ENCODE measurements around the gene RFFL. TPM values are rescaled to one million over a fixed set of nuclear protein-coding genes. Genes with fewer than 3 reads are reported as not detected.

Gene RFFL
- total and polyA plus RNA-seq, 9 of the 15 experiments (the other 6 are each of a cell fraction or from before 2014, with no cell fraction given) = 3.4 to 18.1 (median 12.8) TPM

- TF ChIP-seq NKRF (IDR thresholded peaks at IDR 0.05; ENCODE audit: borderline replicate concordance) (peak; percentile 44; the same call in 1 of the 2 replicates), E2F3 (CRISPR knock-in tag; IDR thresholded peaks at IDR 0.05) (0 out of 2 replicates have a peak, but pooled peaks have one; percentile 39), MAZ (CRISPR knock-in tag; conservative IDR thresholded peaks at IDR 0.05 in 1 of 2, IDR thresholded peaks at IDR 0.05 in 1 of 2) (0 out of 4 replicates have a peak, but pooled peaks of 1 of the 2 experiments have one; percentile 20), E2F6 (IDR thresholded peaks at IDR 0.05; ENCODE audit: borderline replicate concordance in 1 of 2, extremely low read depth in 1 of 2, insufficient read depth in 1 of 2, insufficient read length in 1 of 2, low read depth in 1 of 2, low read length in 1 of 2, poor library complexity in 1 of 2, severe bottlenecking in 1 of 2) (peak; percentile 29 to 30), POLR2B (IDR thresholded peaks at IDR 0.05; ENCODE audit: low read depth, partially characterized antibody) (peak; percentile 94), ZNF589 (CRISPR knock-in tag; IDR thresholded peaks at IDR 0.05; ENCODE audit: low read depth) (peak; percentile 59; the same call in 1 of the 2 replicates), DIDO1 (tag; IDR thresholded peaks at IDR 0.05; ENCODE audit: low read depth) (peak; percentile 68; the same call in 1 of the 2 replicates), POLR2AphosphoS2 (IDR thresholded peaks at IDR 0.05; ENCODE audit: low read length) (peak; percentile 84; the same call in 1 of the 2 replicates), HNRNPUL1 (IDR thresholded peaks at IDR 0.05; ENCODE audit: low read length) (no peak), ETS1 (conservative IDR thresholded peaks at IDR 0.05; ENCODE audit: control insufficient read depth, low read depth, low read length) (0 out of 2 replicates have a peak, but pooled peaks have one; percentile 17), PHF20 (IDR thresholded peaks at IDR 0.05; ENCODE audit: partially characterized antibody) (peak; percentile 97), WHSC1 (IDR thresholded peaks at IDR 0.05; ENCODE audit: low read length) (no peak), MYC (IDR thresholded peaks at IDR 0.05; ENCODE audit: low read depth, low read length) (peak; percentile 89), MYC (CRISPR knock-in tag; IDR thresholded peaks at IDR 0.05; ENCODE audit: borderline replicate concordance, low read depth) (peak; percentile 62; the same call in 1 of the 2 replicates), MIER1 (IDR thresholded peaks at IDR 0.05; ENCODE audit: low read depth) (no peak), C11orf30 (IDR thresholded peaks at IDR 0.05; ENCODE audit: low read depth) (peak; percentile 100), ASH1L (IDR thresholded peaks at IDR 0.05; ENCODE audit: borderline replicate concordance, low read depth, partially characterized antibody) (peak; percentile 34), PTRF (tag; IDR thresholded peaks at IDR 0.05) (no peak), SP1 (CRISPR knock-in tag; IDR thresholded peaks at IDR 0.05) (peak; percentile 62; the same call in 1 of the 2 replicates), CC2D1A (IDR thresholded peaks at IDR 0.05) (peak; percentile 65; the same call in 1 of the 2 replicates), NEUROD1 (IDR thresholded peaks at IDR 0.05; ENCODE audit: borderline replicate concordance, low read depth, low read length, partially characterized antibody) (peak; percentile 55), SMARCA4 (IDR thresholded peaks at IDR 0.05) (0 out of 2 replicates have a peak, but pooled peaks have one; percentile 18), DMBX1 (CRISPR knock-in tag; IDR thresholded peaks at IDR 0.05; ENCODE audit: borderline replicate concordance) (peak; percentile 38; the same call in 1 of the 2 replicates), ZNF316 (IDR thresholded peaks at IDR 0.05) (peak; percentile 39; the same call in 1 of the 2 replicates)
These were observed 102.2 kb downstream of the RFFL start, which contains the start of the genes CCT6B and ZNF830 (continued) for GRCh38 chr17:34961093-34961911.

Data from K562 (cell line).